Activated CD4-positive, alpha-beta T cell treated with anti-CD3 and anti-CD28 coated beads for 36 hours (primary cell): Measurements from ENCODE around the gene UFL1. TPM values are rescaled to one million over a fixed set of nuclear protein-coding genes. Genes with fewer than 3 reads are reported as not detected.
A peak's percentile ranks its signal among the peaks of the same experiment; 100 is the strongest.
"Not testable (repeated sequence)": the region's sequence is repeated elsewhere in the genome, so short reads cannot be mapped to it uniquely, and the experiment has no call there.

Source experiments
- ATAC-seq: fragments of 200-7000 bp; cut with Tn5 transposase; one replicate; pipeline ENCODE4 v1.10.0; 2021; ENCODE audit warnings: mild to moderate bottlenecking, moderate library complexity
- CTCF ChIA-PET: fragments of 350-600 bp; sonication (Branson Sonifier 250); formaldehyde crosslinking; loops from one replicate; lab custom pipeline; 2021; ENCODE audit warnings: antibody characterized with exemption; lab: Charles Lee
- POLR2A ChIA-PET: fragments of 350-600 bp; sonication (Branson Sonifier 250); formaldehyde crosslinking; loops from one replicate; lab custom pipeline; 2021; ENCODE audit warnings: antibody characterized with exemption, inconsistent platforms; lab: Charles Lee
- DNase-seq: peaks from one replicate; pipeline ENCODE4 v3.0.0-alpha.2; 2020
- H3K27ac Mint-ChIP-seq: one replicate; pipeline ENCODE4 v1.8.0; 2021; ENCODE audit warnings: mixed read lengths
- H3K27me3 Mint-ChIP-seq: one replicate; pipeline ENCODE4 v1.8.0; 2021; ENCODE audit warnings: mixed read lengths
- H3K36me3 Mint-ChIP-seq: one replicate; pipeline ENCODE4 v1.8.0; 2021; ENCODE audit warnings: low read depth, mixed read lengths
- H3K4me1 Mint-ChIP-seq: one replicate; pipeline ENCODE4 v1.8.0; 2021; ENCODE audit warnings: mixed read lengths
- H3K4me3 Mint-ChIP-seq: one replicate; pipeline ENCODE4 v1.8.0; 2021; ENCODE audit warnings: mild to moderate bottlenecking, moderate library complexity, mixed read lengths
- H3K9me3 Mint-ChIP-seq: one replicate; pipeline ENCODE4 v1.8.0; 2021; ENCODE audit warnings: low read depth, mixed read lengths
- intact Hi-C, 2 experiments: fragments of 100-400 bp; cut with DNase I in 1 of 2; cut with micrococcal nuclease in 1 of 2; formaldehyde crosslinking; loops; one replicate each; pipeline versions ENCODE4 v1.14.2 to v1.15.1; 2022 to 2024; cut with DNase I, micrococcal nuclease
- total RNA-seq, 2 experiments: library from RNA; stranded (reverse); gene quantifications; one replicate each; pipeline ENCODE4 v1.2.3, GENCODE V29; 2021

Gene UFL1
- total RNA-seq: 10 to 100 TPM; 27.3 to 28.0 TPM

- intact Hi-C loops: loop anchor here (1.0 to 5.0 kb wide), 9 partner anchors 55 to 945 kb away; partner anchors contain the start of genes GPR63 (in 2 of the 2), MANEA (in 2 of the 2), NDUFAF4 (in 2 of the 2) and KLHL32 (in 1 of the 2)
- CTCF ChIA-PET: interaction anchor here (0.7 kb wide), 1 partner anchor 770 kb away, joined by 3 read pairs; no protein-coding TSS in a partner anchor
- peaks cover 9% of the 10 kb centered on the region for H3K36me3 Mint-ChIP-seq
- peaks cover 16% of the 10 kb centered on the region for H3K4me1 Mint-ChIP-seq
- H3K27me3 Mint-ChIP-seq: no peaks in the 10 kb centered on the region
- peak within 1 kb of the TSS; percentile 98 for H3K4me3 Mint-ChIP-seq
- ATAC-seq (peak; percentile 98), DNase-seq (peak; percentile 96)
- H3K27ac Mint-ChIP-seq: peak within 1 kb of the TSS; percentile 99
- POLR2A ChIA-PET: no interaction called here
- H3K9me3 Mint-ChIP-seq: no peaks in the 10 kb centered on the region
Observed at GRCh38 chr6:96521644-96522464, at the start of gene UFL1. TSS of gene UFL1 (plus strand) at chr6:96521806. CDS start at chr6:96521874, 68 bp downstream.

GRCh38 chr6:96472291-96472690 lies 49.3 kb upstream of the UFL1 start:
- CTCF ChIA-PET, ATAC-seq, POLR2A ChIA-PET, DNase-seq, H3K4me1 Mint-ChIP-seq, H3K36me3 Mint-ChIP-seq, H3K27me3 Mint-ChIP-seq, intact Hi-C loops, H3K27ac Mint-ChIP-seq, H3K4me3 Mint-ChIP-seq: not testable (repeated sequence)
- peaks cover 24% of the 10 kb centered on the region for H3K9me3 Mint-ChIP-seq

GRCh38 chr6:96478695-96479094 lies 42.9 kb upstream of the UFL1 start:
- intact Hi-C loops: no loop called here
- DNase-seq (no peak), ATAC-seq (no peak)
- peaks cover 2% of the 10 kb centered on the region for H3K27me3 Mint-ChIP-seq
- H3K9me3 Mint-ChIP-seq: peaks cover 34% of the 10 kb centered on the region
- no peaks in the 10 kb centered on the region for H3K36me3 Mint-ChIP-seq
- H3K4me1 Mint-ChIP-seq: no peaks in the 10 kb centered on the region
- ChIA-PET POLR2A (no interaction called here), CTCF (no interaction called here)
- no peak overlapping the region for H3K4me3 Mint-ChIP-seq
- no peak overlapping the region for H3K27ac Mint-ChIP-seq

GRCh38 chr6:96491926-96492325 lies 29.7 kb upstream of the UFL1 start:
- ChIA-PET CTCF (no interaction called here), POLR2A (no interaction called here)
- Mint-ChIP-seq H3K36me3 (peaks cover 6% of the 10 kb centered on the region), H3K27ac (no peak overlapping the region), H3K4me1 (no peaks in the 10 kb centered on the region), H3K9me3 (peaks cover 34% of the 10 kb centered on the region), H3K27me3 (no peaks in the 10 kb centered on the region), H3K4me3 (no peak overlapping the region)
- intact Hi-C loops: no loop called here
- no peak for DNase-seq
- ATAC-seq: no peak

GRCh38 chr6:96499781-96500180 lies 21.8 kb upstream of the UFL1 start:
- ATAC-seq: no peak
- DNase-seq: peak; percentile 27
- Mint-ChIP-seq H3K9me3 (peaks cover 24% of the 10 kb centered on the region), H3K36me3 (peaks cover 18% of the 10 kb centered on the region), H3K4me3 (no peak overlapping the region), H3K27me3 (no peaks in the 10 kb centered on the region), H3K4me1 (peaks cover 35% of the 10 kb centered on the region), H3K27ac (no peak overlapping the region)
- ChIA-PET POLR2A (no interaction called here), CTCF (interaction anchor here (0.6 to 1.3 kb wide), 2 partner anchors 28 to 912 kb away, joined by 3 to 5 read pairs; no protein-coding TSS in a partner anchor)
- intact Hi-C loops: no loop called here

- no peaks in the 10 kb centered on the region for H3K27me3 Mint-ChIP-seq
- peaks cover 14% of the 10 kb centered on the region for H3K36me3 Mint-ChIP-seq
- intact Hi-C loops: no loop called here
- no peak overlapping the region for H3K27ac Mint-ChIP-seq
- ATAC-seq (no peak), DNase-seq (no peak)
- peaks cover 17% of the 10 kb centered on the region for H3K9me3 Mint-ChIP-seq
- ChIA-PET CTCF (no interaction called here), POLR2A (no interaction called here)
- peaks cover 25% of the 10 kb centered on the region for H3K4me1 Mint-ChIP-seq
- H3K4me3 Mint-ChIP-seq: no peak overlapping the region
Observed at GRCh38 chr6:96502915-96503314, 18.7 kb upstream of the UFL1 start.

- ATAC-seq (no peak), DNase-seq (no peak)
- intact Hi-C loops: no loop called here
- Mint-ChIP-seq H3K4me3 (no peak overlapping the region), H3K27ac (no peak overlapping the region), H3K27me3 (no peaks in the 10 kb centered on the region), H3K36me3 (peaks cover 24% of the 10 kb centered on the region), H3K4me1 (peaks cover 2% of the 10 kb centered on the region), H3K9me3 (peaks cover 19% of the 10 kb centered on the region)
- CTCF ChIA-PET: no interaction called here
- POLR2A ChIA-PET: no interaction called here
Observed at GRCh38 chr6:96505363-96505762, 16.2 kb upstream of the UFL1 start.

- Mint-ChIP-seq H3K4me3 (no peak overlapping the region), H3K27ac (no peak overlapping the region), H3K9me3 (peaks cover 13% of the 10 kb centered on the region), H3K36me3 (peaks cover 24% of the 10 kb centered on the region), H3K4me1 (no peaks in the 10 kb centered on the region), H3K27me3 (no peaks in the 10 kb centered on the region)
- intact Hi-C loops: no loop called here
- DNase-seq: no peak
- ChIA-PET POLR2A (no interaction called here), CTCF (no interaction called here)
- ATAC-seq: no peak
Observed at GRCh38 chr6:96509281-96509680, 12.3 kb upstream of the UFL1 start.

- intact Hi-C loops: loop anchor here (1.0 to 5.0 kb wide), 7 partner anchors 54 to 943 kb away; partner anchors contain the start of genes GPR63 (in 1 of the 2), KLHL32 (in 1 of the 2), MANEA (in 1 of the 2) and MMS22L (in 1 of the 2)
- CTCF ChIA-PET: interaction anchor here (0.7 kb wide), 1 partner anchor 771 kb away, joined by 3 read pairs; no protein-coding TSS in a partner anchor
- Mint-ChIP-seq H3K9me3 (no peaks in the 10 kb centered on the region), H3K27ac (peak overlapping the region; percentile 56), H3K27me3 (no peaks in the 10 kb centered on the region), H3K36me3 (peaks cover 2% of the 10 kb centered on the region), H3K4me3 (peak overlapping the region; percentile 98), H3K4me1 (peaks cover 13% of the 10 kb centered on the region)
- ATAC-seq (no peak), DNase-seq (no peak)
- POLR2A ChIA-PET: no interaction called here
Observed at GRCh38 chr6:96520171-96521115, 1.2 kb upstream of the UFL1 start.

- POLR2A ChIA-PET: no interaction called here
- Mint-ChIP-seq H3K27ac (peak overlapping the region; percentile 99), H3K4me1 (peaks cover 14% of the 10 kb centered on the region), H3K36me3 (peaks cover 6% of the 10 kb centered on the region), H3K9me3 (no peaks in the 10 kb centered on the region), H3K4me3 (peak overlapping the region; percentile 98), H3K27me3 (no peaks in the 10 kb centered on the region)
- intact Hi-C loops: loop anchor here (1.0 to 5.0 kb wide), 7 partner anchors 54 to 944 kb away; partner anchors contain the start of genes GPR63 (in 1 of the 2), KLHL32 (in 1 of the 2), MANEA (in 1 of the 2) and MMS22L (in 1 of the 2)
- ATAC-seq (peak; percentile 30), DNase-seq (no peak)
- CTCF ChIA-PET: interaction anchor here (0.7 kb wide), 1 partner anchor 771 kb away, joined by 3 read pairs; no protein-coding TSS in a partner anchor
Observed at GRCh38 chr6:96521306-96521643, 331 bp upstream of the UFL1 start.
